ENCODE measurements around the gene TMEM168.

- TF ChIP-seq CTCF (conservative IDR thresholded peaks at IDR 0.05 in 1 of 2, IDR thresholded peaks at IDR 0.05 in 1 of 2; ENCODE audit: low read depth in 1 of 2, low read length in 2 of 2) (no peak), EZH2 (IDR thresholded peaks at IDR 0.05; ENCODE audit: low read length, missing control alignments) (no peak)
Observed at GRCh38 chr7:112715525-112715924, 74.7 kb downstream of the TMEM168 start.

Data from fibroblast of lung (primary cell).